GM10266 (cell line): ENCODE results near the gene ANKRD27.
A peak's percentile ranks its signal among the peaks of the same experiment; 100 is the strongest.

ENCODE experiments used
- DNase-seq: peaks from one replicate; pipeline ENCODE4 v3.0.0; 2012; ENCODE audit errors: extremely low spot score
- CTCF ChIP-seq: IDR thresholded peaks from 2 replicates; pipeline ENCODE4 v1.5.1; 2012; ENCODE audit warnings: mild to moderate bottlenecking, low read depth; ENCODE audit not compliant: control insufficient read depth, insufficient read depth; ENCODE audit errors: missing control alignments

The ANKRD27 gene

GRCh38 chr19:32613008-32613407, 62.0 kb downstream of the ANKRD27 start:
- TF ChIP-seq CTCF: no peak
- no peak for DNase-seq

DNA sequence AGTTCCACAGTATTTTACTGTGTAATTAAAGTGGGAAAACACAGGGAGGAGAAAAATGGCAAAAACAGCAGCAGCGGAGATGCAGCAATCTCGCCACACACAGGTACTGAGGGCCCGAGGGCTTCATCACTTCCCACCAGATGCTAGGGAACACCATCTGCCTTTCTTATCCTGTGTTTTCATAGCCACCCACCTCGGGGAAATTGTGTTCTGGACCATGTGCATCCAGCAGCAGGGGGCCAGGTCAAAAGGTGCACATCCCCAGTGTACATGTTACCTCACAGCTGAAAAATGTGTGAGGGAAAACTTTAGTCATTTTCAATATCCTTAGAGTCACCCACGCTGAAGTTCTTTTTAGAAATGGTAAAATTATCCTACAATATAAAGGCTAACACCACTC, 63.8 kb downstream of the ANKRD27 start:
- no peak for DNase-seq
- TF ChIP-seq CTCF: no peak

DNA sequence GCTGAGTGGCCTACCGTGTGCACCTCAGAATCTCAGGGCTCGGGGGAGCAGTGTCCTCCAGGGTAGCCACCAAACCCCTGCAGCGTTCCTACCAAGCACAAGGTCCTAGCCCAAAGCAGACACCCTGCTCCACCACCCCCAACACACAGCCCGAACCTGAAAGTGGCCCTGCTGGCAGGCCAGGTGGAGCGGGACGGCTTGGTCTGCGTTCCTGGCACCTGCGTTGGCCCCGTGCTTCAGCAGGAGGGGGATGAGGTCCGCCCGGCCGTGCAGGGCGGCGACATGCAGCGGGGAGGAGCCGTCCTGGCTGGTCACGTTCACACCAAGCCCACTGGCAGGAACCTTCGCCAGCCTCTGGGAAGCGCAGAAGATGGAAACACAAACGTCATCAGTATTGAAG, 67.5 kb downstream of the ANKRD27 start:
- no peak for TF ChIP-seq CTCF
- no peak for DNase-seq

- no peak for TF ChIP-seq CTCF
- DNase-seq: no peak
Observed at GRCh38 chr19:32606289-32606688, 68.7 kb downstream of the ANKRD27 start.

- no peak for DNase-seq
- TF ChIP-seq CTCF: no peak
Observed at GRCh38 chr19:32605544-32605943, 69.4 kb downstream of the ANKRD27 start.

GRCh38 chr19:32603961-32604360, 71.0 kb downstream of the ANKRD27 start:
- no peak for TF ChIP-seq CTCF
- DNase-seq: no peak

GRCh38 chr19:32599736-32600157, 75.2 kb downstream of the ANKRD27 start:
- DNase-seq: peak; percentile 70
- TF ChIP-seq CTCF: peak; percentile 68

DNA sequence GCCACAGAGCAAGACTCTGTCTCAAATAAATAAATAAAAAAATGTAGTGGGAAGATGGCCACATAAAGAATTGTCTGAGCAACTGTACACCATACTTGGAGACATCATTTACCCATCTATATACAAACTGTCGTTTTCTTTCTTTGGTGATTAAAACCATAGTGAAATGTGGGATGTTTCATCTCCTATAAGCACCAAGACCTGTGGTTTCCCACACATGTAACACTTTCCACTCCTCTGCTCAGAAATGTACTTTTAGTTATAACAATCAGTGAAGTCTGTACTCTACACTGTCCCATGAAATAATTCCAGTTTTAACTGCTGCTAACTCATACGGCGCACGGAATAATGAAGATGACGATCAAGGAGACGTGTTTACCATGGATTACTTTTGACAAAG, 75.7 kb downstream of the ANKRD27 start:
- no peak for DNase-seq
- TF ChIP-seq CTCF: no peak
